ENCODE data around the gene ASNSD1.

- TF ChIP-seq EZH2 (IDR thresholded peaks at IDR 0.05) (no peak), POLR2AphosphoS5 (IDR thresholded peaks at IDR 0.05; ENCODE audit: borderline replicate concordance, low read depth, low read length) (no peak)
Observed at GRCh38 chr2:189669913-189670312, 8.7 kb downstream of the ASNSD1 start.

All from SK-N-MC (cell line).